A673 (cell line): ENCODE data around the gene UVRAG. TPM values are rescaled to one million over a fixed set of nuclear protein-coding genes. Genes with fewer than 3 reads are reported as not detected.
"Not testable (repeated sequence)": the region's sequence is repeated elsewhere in the genome, so short reads cannot be mapped to it uniquely, and the experiment has no call there.

Source experiments
- BruUV-seq: library from RNA; stranded (reverse); fragments of 400-500 nt; replicated peaks from 2 replicates; lab custom pipeline; 2021; lab: Mats Ljungman, UMichigan
- CTCF ChIA-PET: fragments of 300-600 bp; sonication (Branson Sonifier 250); formaldehyde crosslinking; loops from one replicate; lab custom pipeline; 2022; ENCODE audit warnings: antibody characterized with exemption; lab: Charles Lee
- POLR2A ChIA-PET: fragments of 300-600 bp; sonication (Branson Sonifier 250); formaldehyde crosslinking; loops from one replicate; lab custom pipeline; 2022; ENCODE audit warnings: antibody characterized with exemption; ENCODE audit not compliant: low non-redundant PET; lab: Charles Lee
- DNase-seq: peaks from one replicate; pipeline ENCODE4 v3.0.0-alpha.2; 2015; ENCODE audit warnings: low spot score
- H3K27ac ChIP-seq: fragments of 200-600 bp; sonication (generic); 2 replicates; pipeline ENCODE4 v1.5.1; 2016; ENCODE audit warnings: mixed run types, low read depth, mild to moderate bottlenecking, mixed read lengths, antibody characterized with exemption, low read length; ENCODE audit not compliant: poor library complexity, severe bottlenecking
- H3K27me3 ChIP-seq: fragments of 200-600 bp; sonication (generic); replicated peaks from 2 replicates; pipeline ENCODE4 v1.6.1; 2017; ENCODE audit warnings: mixed run types, low read depth, mild to moderate bottlenecking, mixed read lengths, antibody characterized with exemption, low read length; ENCODE audit not compliant: insufficient read depth, poor library complexity
- H3K36me3 ChIP-seq: fragments of 200-600 bp; sonication (generic); 2 replicates; pipeline ENCODE4 v1.6.1; 2016; ENCODE audit warnings: mixed run types, mild to moderate bottlenecking, mixed read lengths, antibody characterized with exemption, low read length; ENCODE audit not compliant: insufficient read depth, poor library complexity, severe bottlenecking
- H3K4me1 ChIP-seq: fragments of 200-600 bp; sonication (generic); 2 replicates; pipeline ENCODE4 v1.6.1; 2017; ENCODE audit warnings: mixed run types, mild to moderate bottlenecking, mixed read lengths, antibody characterized with exemption, low read length; ENCODE audit not compliant: insufficient read depth, poor library complexity, severe bottlenecking
- H3K4me3 ChIP-seq: fragments of 200-600 bp; sonication (generic); 2 replicates; pipeline ENCODE4 v1.5.1; 2016; ENCODE audit warnings: low read depth, mixed run types, mild to moderate bottlenecking, mixed read lengths, low read length; ENCODE audit not compliant: poor library complexity, severe bottlenecking
- H3K9me3 ChIP-seq: fragments of 200-600 bp; sonication (generic); 2 replicates; pipeline ENCODE4 v1.6.1; 2016; ENCODE audit warnings: mixed run types, low read depth, mild to moderate bottlenecking, mixed read lengths, antibody characterized with exemption, low read length; ENCODE audit not compliant: poor library complexity, severe bottlenecking
- EZH2 ChIP-seq: fragments of 200-600 bp; sonication (generic); IDR thresholded peaks from 2 replicates; pipeline ENCODE4 v1.6.1; 2017; ENCODE audit warnings: borderline replicate concordance, low read depth, mild to moderate bottlenecking, mixed read lengths, antibody characterized with exemption, low read length; ENCODE audit not compliant: poor library complexity, severe bottlenecking
- intact Hi-C: fragments of 100-400 bp; cut with micrococcal nuclease; formaldehyde crosslinking; loops from one replicate; pipeline ENCODE4 v1.10.0; 2022; ENCODE audit not compliant: unreplicated experiment
- total RNA-seq: library from RNA; stranded (reverse); gene quantifications from 2 replicates; pipeline ENCODE4 v1.2.3, GENCODE V29; 2021
- TF ChIP-seq, protein P1 (sequence below): fragments of 300-800, 200-600 bp; sonication (generic); conservative IDR thresholded peaks from 2 replicates; pipeline ENCODE4 v1.5.1; 2017; ENCODE audit warnings: low read depth, mild to moderate bottlenecking, antibody characterized with exemption, low read length, moderate library complexity, mixed read lengths

Gene UVRAG
- total RNA-seq, 1 experiment from 2014 or later: 21.1 TPM

DNA sequence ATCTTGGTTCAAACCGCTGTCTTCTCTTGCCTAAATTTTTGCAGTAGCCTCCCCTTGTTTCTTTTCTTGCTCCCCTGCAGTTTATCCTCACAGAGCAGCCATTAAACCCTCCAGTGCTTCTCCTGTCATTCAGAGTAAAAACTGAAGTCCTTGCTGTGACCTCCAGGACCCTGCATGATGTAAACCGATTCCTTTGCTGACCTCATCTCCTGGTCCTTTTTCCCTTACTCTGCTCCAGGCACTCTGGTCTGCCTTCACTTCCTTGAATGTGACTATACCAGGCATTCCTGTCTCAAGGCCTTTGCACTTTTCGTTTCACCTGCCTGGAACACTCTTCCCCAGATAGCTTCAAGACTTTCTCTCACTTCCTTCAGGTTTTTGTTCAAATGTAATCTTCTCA is 239.3 kb downstream of the UVRAG start:
- CTCF ChIA-PET: no interaction called here
- TF ChIP-seq, protein P1, sequence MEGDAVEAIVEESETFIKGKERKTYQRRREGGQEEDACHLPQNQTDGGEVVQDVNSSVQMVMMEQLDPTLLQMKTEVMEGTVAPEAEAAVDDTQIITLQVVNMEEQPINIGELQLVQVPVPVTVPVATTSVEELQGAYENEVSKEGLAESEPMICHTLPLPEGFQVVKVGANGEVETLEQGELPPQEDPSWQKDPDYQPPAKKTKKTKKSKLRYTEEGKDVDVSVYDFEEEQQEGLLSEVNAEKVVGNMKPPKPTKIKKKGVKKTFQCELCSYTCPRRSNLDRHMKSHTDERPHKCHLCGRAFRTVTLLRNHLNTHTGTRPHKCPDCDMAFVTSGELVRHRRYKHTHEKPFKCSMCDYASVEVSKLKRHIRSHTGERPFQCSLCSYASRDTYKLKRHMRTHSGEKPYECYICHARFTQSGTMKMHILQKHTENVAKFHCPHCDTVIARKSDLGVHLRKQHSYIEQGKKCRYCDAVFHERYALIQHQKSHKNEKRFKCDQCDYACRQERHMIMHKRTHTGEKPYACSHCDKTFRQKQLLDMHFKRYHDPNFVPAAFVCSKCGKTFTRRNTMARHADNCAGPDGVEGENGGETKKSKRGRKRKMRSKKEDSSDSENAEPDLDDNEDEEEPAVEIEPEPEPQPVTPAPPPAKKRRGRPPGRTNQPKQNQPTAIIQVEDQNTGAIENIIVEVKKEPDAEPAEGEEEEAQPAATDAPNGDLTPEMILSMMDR: no peak
- no peak for TF ChIP-seq EZH2
- Histone ChIP-seq H3K4me1 (no peaks in the 10 kb centered on the region), H3K27ac (no peak overlapping the region), H3K4me3 (no peak overlapping the region), H3K27me3 (no peaks in the 10 kb centered on the region), H3K9me3 (peaks cover 5% of the 10 kb centered on the region), H3K36me3 (no peaks in the 10 kb centered on the region)
- POLR2A ChIA-PET: no interaction called here
- intact Hi-C loops: no loop called here
- no peak for DNase-seq
- BruUV-seq: no TSS peak

DNA sequence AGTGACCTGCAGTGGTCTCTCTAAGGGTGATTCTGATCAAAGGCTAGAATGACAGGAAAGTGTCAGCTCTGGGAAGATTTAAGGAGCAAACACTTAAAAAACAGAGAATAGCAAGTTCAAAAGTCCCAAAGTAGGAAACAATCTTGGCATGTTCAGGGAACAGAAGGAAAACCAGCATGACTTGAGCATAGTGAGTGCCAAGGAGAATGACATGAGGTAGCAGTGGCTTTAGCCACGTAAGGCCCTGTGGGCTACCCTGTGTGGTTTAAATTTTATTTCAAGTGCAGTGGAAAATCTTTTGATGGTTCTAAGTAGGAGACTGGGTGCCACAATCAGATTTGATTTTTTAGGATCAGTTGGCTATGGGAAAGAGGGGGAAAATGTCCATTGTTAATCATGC is 241.9 kb downstream of the UVRAG start:
- Histone ChIP-seq H3K4me1 (no peaks in the 10 kb centered on the region), H3K27ac (no peak overlapping the region), H3K4me3 (no peak overlapping the region), H3K36me3 (no peaks in the 10 kb centered on the region), H3K9me3 (no peaks in the 10 kb centered on the region), H3K27me3 (no peaks in the 10 kb centered on the region)
- intact Hi-C loops: no loop called here
- CTCF ChIA-PET: no interaction called here
- no TSS peak for BruUV-seq
- no peak for TF ChIP-seq EZH2
- TF ChIP-seq, protein P1: no peak
- DNase-seq: no peak
- POLR2A ChIA-PET: no interaction called here

DNA sequence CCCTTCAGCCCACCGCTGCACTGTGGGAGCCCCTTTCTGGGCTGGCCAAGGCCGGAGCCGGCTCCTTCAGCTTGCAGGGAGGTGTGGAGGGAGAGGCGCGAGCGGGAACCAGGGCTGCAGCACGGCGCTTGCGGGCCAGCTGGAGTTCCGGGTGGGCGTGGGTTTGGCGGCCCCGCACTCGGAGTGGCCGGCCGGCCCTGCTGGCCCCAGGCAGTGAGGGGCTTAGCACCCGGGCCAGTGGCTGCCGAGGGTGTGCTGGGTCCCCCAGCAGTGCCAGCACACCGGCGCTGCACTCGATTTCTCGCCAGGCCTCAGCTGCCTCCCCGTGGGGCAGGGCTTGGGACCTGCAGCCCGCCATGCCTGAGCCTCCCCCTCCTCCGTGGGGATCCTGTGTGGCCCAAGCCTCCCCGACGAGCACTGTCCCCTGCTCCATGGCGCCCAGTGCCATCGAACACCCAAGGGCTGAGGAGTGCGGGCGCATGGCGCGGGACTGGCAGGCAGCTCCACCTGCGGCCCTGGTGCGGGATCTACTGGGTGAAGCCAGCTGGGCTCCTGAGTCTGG is 245.5 kb downstream of the UVRAG start:
- CTCF ChIA-PET, POLR2A ChIA-PET: not testable (repeated sequence)

DNA sequence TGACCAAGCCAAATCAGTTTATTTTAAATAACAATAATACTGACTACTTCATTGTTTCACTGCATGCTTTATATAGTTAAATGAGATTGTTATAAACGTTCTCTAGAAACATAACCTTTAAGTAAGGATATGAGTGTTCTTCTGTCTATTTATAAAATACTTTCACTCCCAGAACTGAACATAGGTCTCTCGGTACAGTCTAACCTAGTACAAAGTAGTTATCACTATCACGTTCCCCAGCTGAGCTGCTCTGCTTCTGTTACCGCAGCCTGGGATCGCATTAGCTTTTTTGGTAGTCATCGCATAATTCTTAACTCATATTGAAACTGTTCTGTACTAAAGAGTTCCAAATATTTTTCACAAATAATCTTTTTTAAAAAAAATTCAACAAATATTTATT is 247.7 kb downstream of the UVRAG start:
- TF ChIP-seq, protein P1: no peak
- no peak for TF ChIP-seq EZH2

More for the DNA sequence above, 245.5 kb downstream of the UVRAG start:
- H3K4me3 ChIP-seq, H3K9me3 ChIP-seq, H3K27me3 ChIP-seq, DNase-seq, H3K36me3 ChIP-seq, BruUV-seq, H3K27ac ChIP-seq, intact Hi-C loops, H3K4me1 ChIP-seq: not testable (repeated sequence)

More for the DNA sequence above, 247.7 kb downstream of the UVRAG start:
- Histone ChIP-seq H3K9me3 (no peaks in the 10 kb centered on the region), H3K27ac (no peak overlapping the region), H3K36me3 (no peaks in the 10 kb centered on the region), H3K4me1 (no peaks in the 10 kb centered on the region), H3K4me3 (no peak overlapping the region), H3K27me3 (no peaks in the 10 kb centered on the region)
- CTCF ChIA-PET: no interaction called here
- intact Hi-C loops: no loop called here
- POLR2A ChIA-PET: no interaction called here
- no TSS peak for BruUV-seq
- DNase-seq: no peak
